H1 (cell line): ENCODE data around the gene UBL5. TPM values are rescaled to one million over a fixed set of nuclear protein-coding genes. Genes with fewer than 3 reads are reported as not detected.
A peak's percentile ranks its signal among the peaks of the same experiment; 100 is the strongest.

Source experiments
- CTCF ChIA-PET: fragments of 300-600 bp; sonication (Branson Sonifier 250); formaldehyde crosslinking; loops from one replicate; lab custom pipeline; 2021; ENCODE audit not compliant: partially characterized antibody; lab: Charles Lee
- POLR2A ChIA-PET: fragments of 300-600 bp; sonication (Branson Sonifier 250); formaldehyde crosslinking; loops from one replicate; lab custom pipeline; 2021; ENCODE audit warnings: inconsistent platforms; ENCODE audit not compliant: partially characterized antibody; lab: Charles Lee
- DNase-seq, 2 experiments: peaks; one replicate each; pipeline versions ENCODE4 v3.0.0 to v3.0.0-alpha.2; 2010 to 2022; ENCODE audit warnings: low spot score in 2 of 2, low read depth in 1 of 2, mixed read lengths in 1 of 2
- FAIRE-seq: peaks from 2 replicates; lab custom pipeline; 2011; peaks lifted over from hg19 to GRCh38; lab: Jason Lieb, UNC
- H2AFZ ChIP-seq: 2 replicates; pipeline ENCODE4 v1.8.1; 2012; ENCODE audit warnings: low read length, inconsistent platforms
- H2AK5ac ChIP-seq: 2 replicates; pipeline ENCODE4 v1.6.1; 2013; ENCODE audit warnings: low read depth, low read length
- H2BK120ac ChIP-seq: replicated peaks from 2 replicates; pipeline ENCODE3; 2013; ENCODE audit warnings: low read depth, low read length, inconsistent platforms
- H2BK12ac ChIP-seq: 2 replicates; pipeline ENCODE4 v1.6.1; 2013; ENCODE audit warnings: low read depth, low read length
- H2BK15ac ChIP-seq: 2 replicates; pipeline ENCODE4 v1.6.1; 2013; ENCODE audit warnings: low read length
- H2BK20ac ChIP-seq: 2 replicates; pipeline ENCODE4 v1.6.1; 2013; ENCODE audit warnings: low read length
- H2BK5ac ChIP-seq: 2 replicates; pipeline ENCODE4 v1.6.1; 2013; ENCODE audit warnings: low read depth, low read length
- H3K14ac ChIP-seq: 2 replicates; pipeline ENCODE4 v1.6.1; 2013; ENCODE audit warnings: inconsistent platforms; ENCODE audit not compliant: insufficient read length
- H3K18ac ChIP-seq: 2 replicates; pipeline ENCODE4 v1.6.1; 2013; ENCODE audit warnings: low read length; ENCODE audit errors: extremely low read depth
- H3K23ac ChIP-seq: 2 replicates; pipeline ENCODE4 v1.6.1; 2013; ENCODE audit warnings: inconsistent platforms; ENCODE audit not compliant: insufficient read length
- H3K23me2 ChIP-seq: 2 replicates; pipeline ENCODE4 v1.6.1; 2013; ENCODE audit warnings: low read depth, low read length
- H3K27ac ChIP-seq: 2 replicates; pipeline ENCODE4 v1.6.1; 2011; ENCODE audit warnings: low read depth, low read length, inconsistent platforms
- H3K27me3 ChIP-seq, 4 experiments: replicated peaks in 1 of 4; 1 replicate in 1 of 4; 2 replicates in 3 of 4; pipeline versions ENCODE4 v1.6.1 to v1.8.1; 2011 to 2013; ENCODE audit warnings: low read length in 3 of 4, mild to moderate bottlenecking in 3 of 4, inconsistent platforms in 2 of 4, mixed read lengths in 2 of 4, moderate library complexity in 1 of 4; ENCODE audit not compliant: control insufficient read depth in 3 of 4, insufficient read depth in 3 of 4; ENCODE audit errors: extremely low read depth in 1 of 4
- H3K36me3 ChIP-seq, 4 experiments: 2 replicates each; pipeline versions ENCODE4 v1.6.1 to v1.8.1; 2011 to 2013; ENCODE audit warnings: mild to moderate bottlenecking in 4 of 4, low read length in 3 of 4, moderate library complexity in 2 of 4, control low read depth in 1 of 4, inconsistent platforms in 1 of 4; ENCODE audit not compliant: insufficient read depth in 4 of 4, control insufficient read depth in 2 of 4
- H3K4ac ChIP-seq: replicated peaks from 2 replicates; pipeline ENCODE3; 2013; ENCODE audit warnings: low read length, low read depth, mixed read lengths, inconsistent platforms; ENCODE audit not compliant: insufficient read length
- H3K4me1 ChIP-seq, 4 experiments: replicated peaks in 1 of 4; 1 replicate in 1 of 4; 2 replicates in 3 of 4; pipeline versions ENCODE4 v1.6.1 to v1.8.1; 2011 to 2013; ENCODE audit warnings: low read length in 3 of 4, inconsistent platforms in 2 of 4, mixed read lengths in 1 of 4; ENCODE audit not compliant: insufficient read depth in 4 of 4, control insufficient read depth in 3 of 4
- H3K4me2 ChIP-seq, 2 experiments: 2 replicates each; pipeline versions ENCODE4 v1.6.1 to v1.8.1; 2011 to 2013; ENCODE audit warnings: low read depth in 2 of 2, low read length in 2 of 2, control low read depth in 1 of 2, inconsistent platforms in 1 of 2, mild to moderate bottlenecking in 1 of 2; ENCODE audit not compliant: insufficient read depth in 1 of 2
- H3K4me3 ChIP-seq, 4 experiments: fragments of 200-600, 300-600 bp in 1 of 4; sonication (generic), shearing (Covaris generic), sonication (Bioruptor Twin) in 1 of 4; 2 replicates each; pipeline versions ENCODE4 v1.5.1 to v1.8.1; 2011 to 2016; ENCODE audit warnings: low read length in 4 of 4, low read depth in 3 of 4, control low read depth in 2 of 4, inconsistent platforms in 2 of 4, mild to moderate bottlenecking in 2 of 4, mixed read lengths in 1 of 4, moderate library complexity in 1 of 4; ENCODE audit not compliant: insufficient read depth in 2 of 4; ENCODE audit errors: extremely low read depth in 1 of 4
- H3K56ac ChIP-seq: replicated peaks from 2 replicates; pipeline ENCODE3; 2013; ENCODE audit warnings: low read depth, mild to moderate bottlenecking, mixed read lengths, low read length, inconsistent platforms; ENCODE audit not compliant: insufficient read length
- H3K79me1 ChIP-seq: 2 replicates; pipeline ENCODE4 v1.6.1; 2013; ENCODE audit warnings: low read depth, low read length, control low read depth
- H3K79me2 ChIP-seq, 2 experiments: 2 replicates each; pipeline versions ENCODE4 v1.6.1 to v1.8.1; 2012 to 2013; ENCODE audit warnings: low read length in 2 of 2, mild to moderate bottlenecking in 2 of 2, inconsistent platforms in 1 of 2; ENCODE audit not compliant: insufficient read depth in 2 of 2, control insufficient read depth in 1 of 2
- H3K9ac ChIP-seq, 4 experiments: replicated peaks in 1 of 4; 1 replicate in 1 of 4; 2 replicates in 3 of 4; pipeline versions ENCODE4 v1.6.1 to v1.8.1; 2011 to 2013; ENCODE audit warnings: low read depth in 3 of 4, low read length in 3 of 4, control low read depth in 2 of 4, mild to moderate bottlenecking in 2 of 4, moderate library complexity in 2 of 4, inconsistent platforms in 1 of 4; ENCODE audit errors: extremely low read depth in 1 of 4
- H3K9me3 ChIP-seq, 2 experiments: 2 replicates each; pipeline versions ENCODE4 v1.6.1 to v1.8.1; 2012 to 2013; ENCODE audit warnings: mild to moderate bottlenecking in 2 of 2, moderate library complexity in 2 of 2, control low read depth in 1 of 2, inconsistent platforms in 1 of 2, low read depth in 1 of 2, low read length in 1 of 2, mixed read lengths in 1 of 2; ENCODE audit not compliant: insufficient read depth in 2 of 2
- H4K20me1 ChIP-seq, 2 experiments: replicated peaks in 1 of 2; 2 replicates each; pipeline versions ENCODE3 to v1.8.1; 2011 to 2013; ENCODE audit warnings: inconsistent platforms in 2 of 2, low read length in 2 of 2, mild to moderate bottlenecking in 1 of 2; ENCODE audit not compliant: insufficient read depth in 2 of 2, control insufficient read depth in 1 of 2
- H4K5ac ChIP-seq: 2 replicates; pipeline ENCODE4 v1.6.1; 2013; ENCODE audit warnings: low read length, low read depth, mixed read lengths, inconsistent platforms; ENCODE audit not compliant: insufficient read length
- H4K8ac ChIP-seq: 2 replicates; pipeline ENCODE4 v1.8.0; 2013; ENCODE audit warnings: mild to moderate bottlenecking, moderate library complexity, low read length, inconsistent platforms; ENCODE audit not compliant: insufficient read depth; ENCODE audit errors: extremely low read depth
- H4K91ac ChIP-seq: replicated peaks from 2 replicates; pipeline ENCODE3; 2013; ENCODE audit warnings: low read length, mixed read lengths, inconsistent platforms; ENCODE audit not compliant: insufficient read length
- HDAC6 ChIP-seq: IDR thresholded peaks from one replicate; pipeline ENCODE4 v1.7.1; 2012; ENCODE audit warnings: low read depth, mild to moderate bottlenecking, inconsistent platforms, low read length, moderate library complexity
- KDM1A ChIP-seq: fragments of 200-600, 300-600 bp; sonication (generic); IDR thresholded peaks from 2 replicates; pipeline ENCODE4 v1.7.1; 2016; ENCODE audit warnings: mild to moderate bottlenecking, low read length, borderline replicate concordance
- SIX5 ChIP-seq: IDR thresholded peaks from 2 replicates; pipeline ENCODE4 v1.6.1; 2011; ENCODE audit warnings: mild to moderate bottlenecking, low read depth, low read length
- WGBS, 2 experiments: shearing (Covaris generic) in 1 of 2; methylation state at CpG; one replicate each; pipeline versions ENCODE4 v1.1.6 to v1.1.7; 2013 to 2015; ENCODE audit warnings: low lambda C conversion rate in 2 of 2, mixed read lengths in 2 of 2, inconsistent platforms in 1 of 2, low coverage in 1 of 2, missing lambda C conversion rate in 1 of 2; ENCODE audit not compliant: insufficient replicate concordance in 2 of 2, insufficient coverage in 1 of 2, insufficient read length in 1 of 2; ENCODE audit errors: extremely low coverage in 1 of 2, missing lambda C conversion rate in 1 of 2; 5-methylcytosine and 5-hydroxymethylcytosine counted together
- polyA plus RNA-seq, 7 experiments: library from polyadenylated mRNA; depleted of rRNA in 3 of 7; stranded (reverse) in 5 of 7; unstranded in 2 of 7; fragments of >200 nt in 5 of 7; fragments of 200-250 nt in 2 of 7; gene quantifications; 1 replicate in 5 of 7; 2 replicates in 1 of 7; 4 replicates in 1 of 7; pipeline versions ENCODE4 v1.2.1 to v1.2.3, GENCODE V29; 2011 to 2013; ENCODE audit warnings: missing spikeins in 2 of 7, mixed read lengths in 2 of 7
- total RNA-seq: library from RNA; stranded (reverse); fragmentation: NEBNext Ultra II Directional; extraction: Animal tissue kit (Norgen Biotek cat#: 25700); gene quantifications from 2 replicates; pipeline ENCODE4 v1.2.1, GENCODE V29; 2021

Gene UBL5
- total and polyA plus RNA-seq, 2 of the 8 experiments (the other 6 are each of a cell fraction or from before 2014, with no cell fraction given) = 416 to 1,209 TPM

- Histone ChIP-seq H2BK20ac (no peak overlapping the region), H3K79me1 (peaks cover 2% of the 10 kb centered on the region; the same call in 1 of the 2 replicates), H3K14ac (no peak overlapping the region), H3K23ac (no peak overlapping the region), H2BK15ac (no peak overlapping the region), H2BK120ac (no peak overlapping the region), H2BK5ac (no peak overlapping the region), H3K36me3 (no peaks in the 10 kb centered on the region; a peak in 1 of 8 replicates), H4K8ac (no peak overlapping the region), H4K91ac (no peak overlapping the region), H3K4me2 (no peak overlapping the region), H3K4ac (no peak overlapping the region), H3K56ac (no peak overlapping the region), H3K27ac (no peak overlapping the region), H4K20me1 (peaks cover 0 to 3% of the 10 kb centered on the region in 2 experiments), H3K9ac (no peak overlapping the region), H3K18ac (no peak overlapping the region), H3K23me2 (peaks cover 2% of the 10 kb centered on the region; the same call in 1 of the 2 replicates), H4K5ac (no peak overlapping the region), H3K9me3 (no peaks in the 10 kb centered on the region), H3K79me2 (no peaks in the 10 kb centered on the region), H3K4me3 (no peak overlapping the region), H3K4me1 (peaks cover 0 to 5% (median 4%) of the 10 kb centered on the region in 4 experiments; a peak in 3 of 7 replicates), H2AFZ (no peak overlapping the region), H2AK5ac (no peak overlapping the region), H3K27me3 (no peaks in the 10 kb centered on the region), H2BK12ac (no peak overlapping the region)
- CTCF ChIA-PET = interaction anchor here (1.0 to 1.6 kb wide), 6 partner anchors 9 to 203 kb away, joined by 3 to 5 read pairs (median 4); no protein-coding TSS in a partner anchor
- FAIRE-seq (no peak), DNase-seq (no peak)
- WGBS, 2 experiments = 87% methylated on average over 7 of the region's 7 CpGs; no CpG with 5 or more reads in 1 of the 2 experiments
- POLR2A ChIA-PET = interaction anchor here (1.1 to 2.0 kb wide), 5 partner anchors 9 to 26 kb away, joined by 3 to 7 read pairs (median 4); no protein-coding TSS in a partner anchor
- TF ChIP-seq SIX5 (no peak), KDM1A (peak; percentile 73), HDAC6 (no peak)
These were observed 41.4 kb downstream of the UBL5 start for GRCh38 chr19:9868983-9869617.
